ACC112 (cell line): ENCODE measurements around the gene CARD14.

Experiments
- H2AFZ ChIP-seq: fragments of 200-600 bp; sonication (generic); one replicate; pipeline ENCODE4 v1.6.0; 2017; ENCODE audit warnings: antibody characterized with exemption, low read length; ENCODE audit not compliant: unreplicated experiment
- H3K27ac ChIP-seq: fragments of 200-600 bp; sonication (generic); 2 replicates; pipeline ENCODE4 v1.5.1; 2014; ENCODE audit warnings: low read depth, mild to moderate bottlenecking, antibody characterized with exemption, low read length, moderate library complexity
- H3K27me3 ChIP-seq: fragments of 200-600 bp; sonication (generic); 2 replicates; pipeline ENCODE4 v1.6.1; 2014; ENCODE audit warnings: mild to moderate bottlenecking, antibody characterized with exemption, low read length, moderate library complexity, mixed read lengths; ENCODE audit not compliant: insufficient read depth
- H3K36me3 ChIP-seq: fragments of 200-600 bp; sonication (generic); 2 replicates; pipeline ENCODE4 v1.6.1; 2016; ENCODE audit warnings: mild to moderate bottlenecking, antibody characterized with exemption, low read length, moderate library complexity, mixed read lengths; ENCODE audit not compliant: insufficient read depth
- H3K4me1 ChIP-seq: fragments of 200-600 bp; sonication (generic); one replicate; pipeline ENCODE4 v1.6.1; 2016; ENCODE audit warnings: low read length, mixed read lengths; ENCODE audit not compliant: insufficient read depth, unreplicated experiment, control insufficient read depth
- H3K4me3 ChIP-seq: fragments of 200-600 bp; sonication (generic); 2 replicates; pipeline ENCODE4 v1.5.1; 2014; ENCODE audit warnings: mild to moderate bottlenecking, low read depth, low read length
- H3K79me2 ChIP-seq: fragments of 200-600 bp; sonication (generic); one replicate; pipeline ENCODE4 v1.6.0; 2016; ENCODE audit warnings: low read length; ENCODE audit not compliant: control insufficient read depth, unreplicated experiment, insufficient read depth

CARD14 gene

GRCh38 chr17:80223838-80224497 is 54.1 kb downstream of the CARD14 start:
- Histone ChIP-seq H3K79me2 (peaks cover 13% of the 10 kb centered on the region), H3K4me1 (peaks cover 13% of the 10 kb centered on the region), H3K27me3 (no peaks in the 10 kb centered on the region), H2AFZ (no peak overlapping the region), H3K4me3 (no peak overlapping the region), H3K36me3 (no peaks in the 10 kb centered on the region), H3K27ac (no peak overlapping the region)

- peaks cover 7% of the 10 kb centered on the region for H3K79me2 ChIP-seq
- H3K27me3 ChIP-seq, result no peaks in the 10 kb centered on the region
- no peak overlapping the region for H2AFZ ChIP-seq
- H3K4me3 ChIP-seq, result no peak overlapping the region
- H3K4me1 ChIP-seq, result peaks cover 9% of the 10 kb centered on the region
- no peaks in the 10 kb centered on the region for H3K36me3 ChIP-seq
- H3K27ac ChIP-seq, result no peak overlapping the region
Measured at GRCh38 chr17:80224683-80225082, 54.9 kb downstream of the CARD14 start.

GRCh38 chr17:80225230-80225629 is 55.4 kb downstream of the CARD14 start:
- Histone ChIP-seq H3K36me3 (peaks cover 2% of the 10 kb centered on the region; the same call in 1 of the 2 replicates), H3K4me3 (no peak overlapping the region), H3K27me3 (no peaks in the 10 kb centered on the region), H3K27ac (no peak overlapping the region), H3K4me1 (peaks cover 9% of the 10 kb centered on the region), H3K79me2 (peaks cover 3% of the 10 kb centered on the region), H2AFZ (no peak overlapping the region)

- Histone ChIP-seq H3K79me2 (no peaks in the 10 kb centered on the region), H3K27ac (no peak overlapping the region), H3K4me1 (no peaks in the 10 kb centered on the region), H2AFZ (no peak overlapping the region), H3K4me3 (no peak overlapping the region), H3K36me3 (peaks cover 12% of the 10 kb centered on the region; the same call in 1 of the 2 replicates), H3K27me3 (no peaks in the 10 kb centered on the region)
Measured at GRCh38 chr17:80227156-80227555, 57.3 kb downstream of the CARD14 start.

GRCh38 chr17:80227666-80228065 is 57.8 kb downstream of the CARD14 start:
- no peak overlapping the region for H3K27ac ChIP-seq
- H3K27me3 ChIP-seq, result no peaks in the 10 kb centered on the region
- H2AFZ ChIP-seq, result no peak overlapping the region
- no peaks in the 10 kb centered on the region for H3K79me2 ChIP-seq
- peaks cover 17% of the 10 kb centered on the region for H3K36me3 ChIP-seq
- no peaks in the 10 kb centered on the region for H3K4me1 ChIP-seq
- no peak overlapping the region for H3K4me3 ChIP-seq

GRCh38 chr17:80228477-80228876 is 58.6 kb downstream of the CARD14 start:
- H3K36me3 ChIP-seq, result peaks cover 23% of the 10 kb centered on the region
- no peak overlapping the region for H3K27ac ChIP-seq
- H3K4me1 ChIP-seq, result no peaks in the 10 kb centered on the region
- no peaks in the 10 kb centered on the region for H3K79me2 ChIP-seq
- H3K27me3 ChIP-seq, result no peaks in the 10 kb centered on the region
- no peak overlapping the region for H2AFZ ChIP-seq
- no peak overlapping the region for H3K4me3 ChIP-seq

GRCh38 chr17:80229011-80229410 is 59.2 kb downstream of the CARD14 start:
- Histone ChIP-seq H3K4me3 (no peak overlapping the region), H3K27me3 (no peaks in the 10 kb centered on the region), H2AFZ (no peak overlapping the region), H3K79me2 (no peaks in the 10 kb centered on the region), H3K4me1 (no peaks in the 10 kb centered on the region), H3K36me3 (peaks cover 25% of the 10 kb centered on the region), H3K27ac (no peak overlapping the region)

GRCh38 chr17:80232438-80232837 is 62.6 kb downstream of the CARD14 start:
- no peaks in the 10 kb centered on the region for H3K79me2 ChIP-seq
- H3K4me1 ChIP-seq, result no peaks in the 10 kb centered on the region
- peaks cover 52% of the 10 kb centered on the region for H3K36me3 ChIP-seq
- H3K4me3 ChIP-seq, result no peak overlapping the region
- H2AFZ ChIP-seq, result no peak overlapping the region
- H3K27ac ChIP-seq, result no peak overlapping the region
- no peaks in the 10 kb centered on the region for H3K27me3 ChIP-seq

- Histone ChIP-seq H2AFZ (no peak overlapping the region), H3K36me3 (peaks cover 58% of the 10 kb centered on the region), H3K27ac (no peak overlapping the region), H3K27me3 (no peaks in the 10 kb centered on the region), H3K4me1 (no peaks in the 10 kb centered on the region), H3K4me3 (no peak overlapping the region), H3K79me2 (no peaks in the 10 kb centered on the region)
Measured at GRCh38 chr17:80233202-80233601, 63.4 kb downstream of the CARD14 start.

- Histone ChIP-seq H3K27ac (no peak overlapping the region), H3K27me3 (no peaks in the 10 kb centered on the region), H3K36me3 (peaks cover 45% of the 10 kb centered on the region), H3K4me1 (no peaks in the 10 kb centered on the region), H3K4me3 (no peak overlapping the region), H2AFZ (no peak overlapping the region), H3K79me2 (no peaks in the 10 kb centered on the region)
Measured at GRCh38 chr17:80236911-80237310, 67.1 kb downstream of the CARD14 start.

- H2AFZ ChIP-seq, result no peak overlapping the region
- no peaks in the 10 kb centered on the region for H3K27me3 ChIP-seq
- H3K36me3 ChIP-seq, result peaks cover 43% of the 10 kb centered on the region
- H3K79me2 ChIP-seq, result no peaks in the 10 kb centered on the region
- H3K4me3 ChIP-seq, result no peak overlapping the region
- no peaks in the 10 kb centered on the region for H3K4me1 ChIP-seq
- H3K27ac ChIP-seq, result no peak overlapping the region
Measured at GRCh38 chr17:80237386-80237785, 67.6 kb downstream of the CARD14 start.
